ELR (cell line): ENCODE data around the gene RASA3.
"Not testable (repeated sequence)": the region's sequence is repeated elsewhere in the genome, so short reads cannot be mapped to it uniquely, and the experiment has no call there.

ENCODE experiments used
- DNase-seq: peaks from one replicate; pipeline ENCODE4 v3.0.0-alpha.2; 2015; ENCODE audit warnings: low read depth

The RASA3 gene

DNA sequence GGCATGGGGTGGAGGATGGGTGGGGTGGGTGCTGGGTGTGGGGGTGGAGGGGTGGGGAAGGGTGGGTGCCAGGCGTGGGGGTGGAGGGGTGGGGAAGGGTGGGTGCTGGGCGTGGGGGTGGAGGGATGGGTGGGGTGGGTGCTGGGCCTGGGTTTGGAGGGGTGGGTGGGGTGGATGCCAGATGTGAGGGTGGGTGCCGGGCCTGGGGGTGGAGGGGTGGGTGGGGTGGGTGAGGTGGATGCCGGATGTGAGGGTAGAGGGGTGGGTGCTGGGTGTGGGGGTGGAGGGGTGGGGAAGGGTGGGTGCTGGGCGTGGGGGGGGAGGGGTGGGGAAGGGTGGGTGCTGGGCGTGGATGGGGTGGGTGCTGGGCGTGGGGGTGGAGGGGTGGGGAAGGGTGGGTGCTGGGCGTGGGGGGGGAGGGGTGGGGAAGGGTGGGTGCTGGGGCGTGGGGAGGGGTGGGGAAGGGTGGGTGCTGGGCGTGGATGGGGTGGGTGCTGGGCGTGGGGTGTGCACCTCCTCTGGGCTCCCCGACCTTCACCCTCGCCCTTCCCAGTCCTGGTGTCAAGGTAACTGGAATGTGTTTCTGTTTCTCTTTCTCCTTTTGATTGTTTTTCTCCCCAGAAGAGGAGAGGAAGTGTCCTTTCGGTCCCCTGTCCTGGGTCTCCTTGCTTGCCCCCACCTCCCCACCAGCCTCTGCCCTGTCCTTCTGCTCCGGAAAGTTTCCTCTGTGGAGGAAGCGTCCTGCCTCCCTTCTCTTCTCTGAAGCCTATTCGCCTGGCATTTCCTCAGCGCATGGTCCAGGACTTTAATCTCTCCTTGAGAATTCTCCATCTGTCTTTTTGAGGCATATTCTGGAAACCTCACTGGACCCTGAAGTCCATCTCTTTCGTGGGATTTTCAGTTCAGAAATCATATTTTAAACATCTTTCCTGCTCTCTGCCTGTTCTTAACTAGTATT, 23.8 kb upstream of the RASA3 start:
- no peak for DNase-seq

- DNase-seq, result no peak
These were observed 22.9 kb upstream of the RASA3 start for GRCh38 chr13:114155320-114155719.

- DNase-seq, result no peak
These were observed 22.1 kb upstream of the RASA3 start for GRCh38 chr13:114154476-114154875.

GRCh38 chr13:114153485-114154080, 21.2 kb upstream of the RASA3 start:
- DNase-seq, result no peak

- DNase-seq, result no peak
These were observed 20.5 kb upstream of the RASA3 start for GRCh38 chr13:114152831-114153371.

DNA sequence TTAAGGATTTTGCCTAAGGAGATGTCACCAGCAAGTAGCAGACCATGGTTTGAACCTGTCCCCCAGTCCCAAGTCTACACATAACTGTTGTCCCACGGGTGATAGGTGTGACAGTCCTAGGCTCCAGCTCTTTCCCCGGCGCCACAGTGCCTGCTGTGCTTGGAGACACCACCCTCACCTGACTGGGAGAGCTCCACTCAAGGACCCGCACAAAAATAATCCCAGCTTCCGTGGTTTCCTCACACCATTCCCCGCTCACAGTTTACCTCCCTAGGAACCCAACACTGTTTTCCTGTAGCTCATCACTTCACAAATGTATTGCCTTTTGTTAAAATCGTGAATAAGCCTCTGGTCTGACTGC, 19.8 kb upstream of the RASA3 start:
- DNase-seq, result no peak

- no peak for DNase-seq
These were observed 19.3 kb upstream of the RASA3 start for GRCh38 chr13:114151565-114152284.

GRCh38 chr13:114151031-114151430, 18.6 kb upstream of the RASA3 start:
- no peak for DNase-seq

DNA sequence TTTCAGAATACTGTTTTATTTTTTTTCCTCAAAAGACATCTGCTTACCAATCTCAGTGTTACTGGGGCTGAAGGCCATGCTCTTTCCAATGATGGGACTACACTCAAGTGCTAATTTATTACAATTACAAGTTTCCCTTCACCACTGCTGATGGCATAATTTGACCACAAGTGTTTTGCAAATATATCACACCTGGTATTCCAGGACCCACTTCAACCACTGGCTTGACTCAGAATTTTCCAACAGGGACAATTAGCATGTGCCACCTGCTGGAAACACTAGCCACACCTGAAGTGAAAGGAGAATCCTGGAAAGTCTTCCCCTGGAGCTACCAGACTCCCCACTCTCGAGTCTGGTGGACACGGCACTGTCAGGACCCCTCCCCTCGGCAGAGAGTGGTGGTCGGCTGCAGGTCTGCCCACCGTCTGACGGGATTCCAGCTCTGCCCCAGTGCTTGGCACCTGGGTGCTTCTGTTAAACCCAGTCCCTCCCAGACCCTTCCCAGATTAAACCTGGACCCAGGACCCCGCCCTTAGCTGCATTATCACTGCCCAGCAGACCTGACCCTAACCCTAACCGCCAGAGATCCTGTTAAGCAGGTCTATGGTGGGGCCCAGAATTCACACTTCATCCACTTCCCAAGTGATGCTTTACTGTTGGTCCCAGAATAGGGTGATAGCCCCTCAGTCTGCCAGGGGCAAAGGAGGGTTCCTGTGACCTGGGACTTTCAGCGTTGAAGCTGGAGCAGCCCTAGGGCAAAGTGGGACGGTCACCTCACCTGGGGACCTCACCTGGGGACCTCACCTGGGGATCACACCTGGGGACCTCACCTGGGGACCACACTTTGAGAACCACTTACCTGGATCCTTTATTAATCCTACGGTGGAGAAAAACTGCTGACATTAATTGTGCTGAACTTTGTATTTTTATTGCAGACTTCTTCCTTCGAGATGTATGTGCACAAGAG, 17.6 kb upstream of the RASA3 start:
- DNase-seq, result no peak

DNA sequence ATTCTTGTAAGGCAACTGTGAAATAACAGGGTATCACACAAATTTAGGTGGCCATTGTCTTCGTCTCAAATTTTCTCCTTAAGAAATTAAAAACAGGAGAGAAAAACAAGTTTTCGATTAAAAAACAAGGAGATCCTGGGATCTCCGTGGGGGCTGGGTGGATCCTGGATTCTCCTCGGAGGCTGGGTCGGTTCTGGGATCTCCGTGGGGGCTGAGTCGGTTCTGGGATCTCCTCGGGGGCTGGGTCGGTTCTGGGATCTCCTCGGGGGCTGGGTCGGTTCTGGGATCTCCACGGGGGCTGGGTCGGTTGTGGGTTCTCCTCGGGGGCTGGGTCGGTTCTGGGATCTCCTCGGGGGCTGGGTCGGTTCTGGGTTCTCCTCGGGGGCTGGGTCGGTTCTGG, 16.5 kb upstream of the RASA3 start:
- not testable (repeated sequence) for DNase-seq

DNA sequence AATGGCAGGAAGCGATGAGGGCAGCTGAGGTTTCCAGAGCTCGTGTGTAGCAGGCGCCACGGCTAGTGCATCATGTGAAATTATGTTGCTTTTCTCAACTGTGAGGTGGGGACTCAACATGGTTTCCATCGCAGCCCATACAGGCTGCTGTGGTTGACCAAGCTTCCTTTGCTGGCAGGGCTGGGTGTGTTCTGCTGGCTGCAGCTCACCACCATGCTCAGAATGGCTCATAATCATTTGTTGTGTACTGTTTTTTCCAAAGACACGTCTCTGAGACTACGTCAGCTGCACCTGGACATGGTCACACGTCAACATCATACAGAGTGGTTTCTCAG, 16.1 kb upstream of the RASA3 start:
- DNase-seq, result no peak

DNA sequence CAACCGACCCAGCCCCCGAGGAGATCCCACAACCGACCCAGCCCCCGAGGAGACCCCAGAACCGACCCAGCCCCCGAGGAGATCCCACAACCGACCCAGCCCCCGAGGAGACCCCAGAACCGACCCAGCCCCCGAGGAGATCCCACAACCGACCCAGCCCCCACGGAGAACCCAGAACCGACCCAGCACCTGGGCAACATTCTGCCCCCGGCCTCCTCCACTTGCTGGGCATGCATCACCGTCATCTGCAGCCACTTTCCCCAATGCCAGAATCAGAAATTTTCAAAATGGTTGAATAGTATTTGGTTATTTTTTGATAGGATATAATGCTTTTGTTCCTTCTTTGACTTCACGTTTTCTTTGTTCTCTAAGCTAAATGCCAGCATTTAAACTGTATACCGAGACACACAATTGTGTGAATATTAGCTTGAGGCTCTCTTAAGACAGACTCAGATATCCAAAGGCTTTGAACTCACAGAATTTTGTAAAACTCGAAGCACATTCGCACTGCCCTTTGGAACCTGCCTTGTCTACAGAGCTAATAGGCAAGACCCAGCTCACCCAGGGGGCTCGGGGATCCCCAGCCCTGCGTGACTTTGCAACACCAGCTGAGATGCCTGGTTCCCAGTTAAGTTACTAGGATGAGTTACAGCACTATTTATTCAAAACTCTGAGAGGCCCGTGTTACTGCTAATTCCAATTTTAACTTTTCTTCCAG, 15.5 kb upstream of the RASA3 start:
- no peak for DNase-seq

- DNase-seq, result peak; percentile 29
These were observed 14.2 kb upstream of the RASA3 start for GRCh38 chr13:114146629-114147028.

GRCh38 chr13:114146173-114146572, 13.8 kb upstream of the RASA3 start:
- DNase-seq, result no peak

GRCh38 chr13:114145722-114146121, 13.3 kb upstream of the RASA3 start:
- no peak for DNase-seq

GRCh38 chr13:114145256-114145655, 12.8 kb upstream of the RASA3 start:
- peak; percentile 45 for DNase-seq

GRCh38 chr13:114144606-114145244, 12.3 kb upstream of the RASA3 start:
- no peak for DNase-seq

GRCh38 chr13:114143806-114144605, 11.6 kb upstream of the RASA3 start:
- no peak for DNase-seq

- DNase-seq, result no peak
These were observed 10.4 kb upstream of the RASA3 start for GRCh38 chr13:114142640-114143490.
